Measurements from ENCODE around the gene TGFB1.
"Not testable (repeated sequence)": the region's sequence is repeated elsewhere in the genome, so short reads cannot be mapped to it uniquely, and the experiment has no call there.

Gene TGFB1

DNA sequence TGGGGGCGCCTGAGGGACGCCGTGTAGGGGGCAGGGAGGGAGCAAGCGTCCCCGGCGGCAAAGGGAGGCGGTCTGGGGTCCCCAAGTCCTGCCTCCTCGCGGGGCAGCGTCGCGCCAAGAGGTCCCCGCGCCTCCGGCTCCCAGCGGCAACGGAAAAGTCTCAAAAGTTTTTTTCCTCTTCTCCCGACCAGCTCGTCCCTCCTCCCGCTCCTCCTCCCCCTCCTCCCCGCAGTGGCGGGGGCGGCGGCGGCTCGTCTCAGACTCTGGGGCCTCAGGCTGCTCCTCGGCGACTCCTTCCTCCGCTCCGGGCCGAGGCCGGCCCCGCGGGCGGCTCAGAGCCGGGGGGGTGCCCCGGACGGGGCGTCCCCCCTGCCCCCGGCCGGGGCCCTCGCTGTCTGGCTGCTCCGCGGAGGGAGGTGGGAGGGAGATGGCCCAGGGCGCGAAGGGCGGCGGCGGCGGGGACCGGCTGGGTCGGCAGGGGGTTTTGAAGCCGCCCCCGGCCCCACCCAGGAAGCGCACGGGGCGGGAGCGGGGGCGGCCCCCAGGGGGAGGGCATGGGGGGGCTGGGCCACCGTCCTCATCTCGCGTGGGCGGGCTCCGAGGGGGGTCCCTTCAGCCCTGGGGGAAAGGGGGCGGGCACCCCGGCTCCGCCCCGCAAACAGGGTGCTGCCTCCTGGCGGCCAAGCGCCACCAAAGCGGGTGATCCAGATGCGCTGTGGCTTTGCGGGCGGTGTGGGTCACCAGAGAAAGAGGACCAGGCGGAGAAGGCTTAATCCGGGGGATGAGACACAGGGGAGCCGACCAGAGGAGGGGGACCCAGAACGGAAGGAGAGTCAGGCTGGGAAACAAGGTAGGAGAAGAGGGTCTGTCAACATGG, at the start of gene TGFB1:
Gene TGFB1, minus strand, starts transcription at position 457 of the 877 bp plus-strand sequence. CDS start 878 bp downstream, outside the sequence.
- peak; percentile 92 to 94 for DNase-seq

DNA sequence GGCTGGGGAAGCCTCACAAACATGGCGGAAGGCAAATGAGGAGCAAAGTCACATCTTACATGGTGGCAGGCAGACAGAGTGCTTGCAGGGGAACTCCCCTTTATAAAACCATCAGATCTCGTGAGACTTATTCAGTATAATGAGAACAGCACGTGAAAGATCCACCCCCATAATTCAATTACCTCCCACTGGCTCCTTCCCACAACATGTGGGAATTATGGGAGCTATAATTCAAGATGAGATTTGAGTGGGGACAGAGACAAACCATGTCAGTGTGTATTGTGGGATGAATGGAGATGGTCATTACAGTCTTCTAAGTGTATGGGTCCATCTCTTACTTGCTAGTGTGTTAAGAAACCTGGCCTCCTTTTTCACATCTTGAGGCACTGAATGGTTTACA, 48.3 kb upstream of the TGFB1 start:
- DNase-seq, result no peak

DNA sequence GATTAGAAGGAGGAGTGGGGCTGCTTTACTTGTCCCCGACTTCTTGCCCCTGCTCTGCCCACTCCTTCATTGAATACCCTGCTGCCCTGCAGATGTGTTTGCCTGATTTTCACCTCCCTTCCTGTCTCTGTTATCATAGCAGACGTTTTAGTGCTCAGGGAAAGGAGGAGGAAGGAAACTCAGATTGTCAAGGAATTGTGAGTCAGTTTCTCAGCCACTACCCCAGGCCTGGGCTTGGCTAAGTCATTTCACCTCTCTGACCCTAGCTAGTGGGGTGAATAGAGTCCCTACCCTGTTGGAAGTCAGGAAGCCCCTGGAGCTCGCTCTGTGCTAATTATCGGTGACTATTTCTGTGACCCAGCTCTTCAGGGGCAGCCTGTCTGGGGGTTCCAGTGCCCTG, 47.8 kb upstream of the TGFB1 start:
- DNase-seq, result no peak

DNA sequence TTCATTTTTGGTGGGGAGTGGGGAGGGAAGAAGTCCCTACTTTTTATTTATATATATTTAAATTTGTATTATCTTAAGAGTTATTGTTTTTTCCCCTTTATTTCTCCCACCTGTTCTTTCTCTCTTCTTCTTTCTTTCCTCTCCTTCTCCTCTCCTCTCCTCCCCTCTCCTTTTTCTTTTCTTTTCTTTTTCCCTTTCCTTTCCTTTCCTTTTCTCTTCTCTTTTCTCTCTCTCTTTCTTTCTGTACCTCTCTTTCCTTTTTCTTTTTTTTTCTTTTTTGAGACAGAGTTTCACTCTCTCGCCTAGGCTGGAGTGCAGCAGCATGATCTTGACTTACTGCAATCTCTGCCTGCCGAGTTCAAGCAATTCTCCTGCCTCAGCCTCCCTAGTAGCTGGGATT, 45.8 kb upstream of the TGFB1 start:
- DNase-seq, result no peak

DNA sequence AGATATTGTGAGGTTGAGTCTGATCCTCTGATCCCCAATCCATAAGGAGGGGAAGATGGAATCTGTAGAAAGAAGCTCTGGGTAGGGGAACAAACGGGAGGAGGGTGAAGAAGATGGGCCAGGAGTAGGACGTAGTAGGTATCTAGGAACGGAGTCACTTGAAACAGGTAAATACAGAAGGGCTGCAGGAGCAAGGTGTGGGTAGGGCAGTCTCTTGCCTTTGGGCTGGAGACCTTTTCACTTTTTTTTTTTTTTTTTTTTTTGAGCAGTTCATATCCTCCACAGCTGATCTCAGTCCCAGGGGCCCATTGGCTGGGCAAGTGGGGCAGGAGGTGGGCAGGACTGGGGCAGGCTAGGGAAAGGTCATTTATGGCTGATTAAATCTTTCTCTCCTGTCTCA, 45.4 kb upstream of the TGFB1 start:
- no peak for DNase-seq

DNA sequence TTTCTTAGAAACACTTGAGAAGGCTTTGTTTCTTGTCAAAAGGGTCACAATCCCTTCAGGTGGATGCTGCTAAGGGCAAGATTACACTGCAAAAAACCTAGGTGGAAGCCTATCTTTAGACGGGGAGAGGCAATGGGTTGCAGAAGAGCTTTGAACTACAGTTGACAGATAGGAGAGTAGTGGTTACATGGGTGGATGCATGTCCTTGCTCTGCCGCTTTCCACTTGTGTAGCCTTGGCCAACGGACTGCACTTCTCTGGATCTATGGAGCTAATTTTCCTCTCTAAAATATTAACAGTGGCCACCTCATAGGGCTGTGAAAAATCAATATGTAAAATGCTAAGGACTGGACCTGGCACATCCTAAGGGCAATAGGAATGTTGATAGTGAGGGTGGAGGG, 44.9 kb upstream of the TGFB1 start:
- DNase-seq, result no peak

DNA sequence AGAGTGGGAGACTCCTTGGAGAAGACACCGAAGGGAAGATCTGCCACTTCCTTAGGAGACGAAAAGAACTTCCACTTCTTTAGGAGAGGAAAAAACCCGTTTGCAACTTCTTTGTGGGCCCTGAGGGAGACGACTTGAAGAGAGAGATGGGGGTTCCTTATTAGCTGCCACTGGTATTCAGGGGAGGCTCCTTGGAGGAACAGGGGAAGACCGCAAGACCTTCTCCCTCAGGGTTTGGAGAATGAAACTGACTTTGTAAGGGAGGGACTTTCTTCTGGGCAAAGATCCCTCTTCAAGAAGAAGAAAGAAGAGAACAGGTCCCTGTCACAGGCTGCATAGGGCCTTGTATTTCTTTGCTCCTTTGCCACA, 44.3 kb upstream of the TGFB1 start:
- DNase-seq, result peak in 1 of 2 experiments; percentile 27

DNA sequence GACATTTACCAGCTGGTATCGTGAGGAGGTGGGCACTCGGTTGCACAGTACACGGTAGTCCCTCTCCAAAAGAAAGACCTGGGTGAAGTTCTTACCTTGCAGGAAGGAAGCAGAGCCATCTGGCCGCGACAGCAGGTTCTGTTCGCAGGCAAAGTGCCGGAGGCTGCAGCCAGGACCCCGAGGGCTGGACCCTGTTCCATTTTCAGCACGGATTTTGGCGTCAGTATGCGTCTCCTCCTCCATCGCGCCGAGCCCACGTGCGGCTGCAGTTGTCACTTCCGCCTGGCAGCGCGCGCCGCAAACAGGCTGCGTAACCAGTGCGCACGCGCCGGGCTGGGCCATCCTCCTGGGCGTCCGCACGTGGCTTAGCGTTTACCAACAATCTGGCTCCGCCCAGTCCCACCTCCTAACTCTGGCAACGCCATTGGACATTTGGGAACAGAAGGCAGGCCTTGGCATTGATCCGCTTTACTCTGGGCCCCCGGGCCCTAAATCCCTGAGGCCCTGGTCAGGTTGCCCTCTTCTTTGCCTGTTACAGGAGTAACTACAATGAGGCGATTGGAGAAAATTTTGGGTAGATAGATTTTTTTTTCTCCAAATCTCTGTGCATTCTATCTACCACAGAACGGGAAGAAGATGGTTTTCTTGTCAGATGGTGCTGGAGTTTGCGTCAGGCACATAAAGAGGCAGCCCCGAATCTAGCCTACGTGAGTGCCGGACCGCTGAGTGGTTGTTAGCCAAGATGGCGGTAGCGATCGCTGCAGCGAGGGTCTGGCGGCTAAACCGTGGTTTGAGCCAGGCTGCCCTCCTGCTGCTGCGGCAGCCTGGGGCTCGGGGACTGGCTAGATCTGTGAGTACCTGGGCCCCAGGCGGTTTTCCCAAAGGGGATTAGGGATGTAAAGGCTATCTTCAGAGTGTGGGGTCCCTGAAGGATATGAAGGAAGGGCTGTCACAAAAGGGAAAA, 43.6 kb upstream of the TGFB1 start, which contains the start of the genes BCKDHA and EXOSC5:
Gene BCKDHA, plus strand, starts transcription at position 733 of the 964 bp plus-strand sequence. Its CDS starts 10 bp downstream, at position 743.
Gene EXOSC5, minus strand, starts transcription at position 274 of the 964 bp plus-strand sequence. Its CDS starts 31 bp downstream, at position 243.
- DNase-seq, result peak; percentile 99

DNA sequence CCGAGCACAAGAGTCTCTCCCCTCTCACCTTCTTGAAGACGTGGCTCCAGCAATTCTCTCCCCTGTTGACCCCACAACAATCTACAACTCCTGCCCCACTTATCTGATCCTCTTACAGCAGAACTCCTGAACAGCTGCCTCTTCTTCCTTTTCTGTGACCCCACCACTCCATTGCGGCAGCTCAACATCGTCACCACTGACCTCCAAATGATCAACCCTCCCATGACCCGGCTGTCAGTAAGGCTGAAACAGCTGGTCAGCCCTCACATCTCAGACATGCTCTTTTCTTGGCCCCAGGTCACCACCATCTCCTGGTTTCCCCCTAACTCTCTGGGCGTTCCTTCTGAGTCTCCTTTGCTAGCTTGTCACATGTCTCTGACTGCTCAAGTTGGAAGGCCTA, 41.6 kb upstream of the TGFB1 start:
- no peak for DNase-seq

DNA sequence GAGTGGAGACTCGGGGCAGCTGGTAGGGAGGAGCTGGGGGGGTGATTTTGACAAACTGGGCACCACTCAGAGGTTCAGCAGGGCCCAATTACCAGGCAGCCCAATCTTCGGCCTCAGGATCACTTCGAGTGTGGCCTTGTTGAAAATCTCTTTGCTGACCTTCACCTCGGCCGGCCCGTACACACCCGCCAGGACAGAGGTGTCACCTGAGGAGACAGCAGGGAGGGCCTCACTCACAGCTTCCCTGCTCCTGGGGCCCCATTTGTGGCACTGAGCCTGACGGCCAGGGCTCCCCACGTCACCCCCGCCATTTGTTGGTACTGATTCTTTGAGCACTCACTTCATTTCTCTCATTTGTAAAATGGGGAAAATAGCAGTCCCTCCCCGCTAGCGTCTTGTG, 39.1 kb upstream of the TGFB1 start:
- DNase-seq, result no peak

DNA sequence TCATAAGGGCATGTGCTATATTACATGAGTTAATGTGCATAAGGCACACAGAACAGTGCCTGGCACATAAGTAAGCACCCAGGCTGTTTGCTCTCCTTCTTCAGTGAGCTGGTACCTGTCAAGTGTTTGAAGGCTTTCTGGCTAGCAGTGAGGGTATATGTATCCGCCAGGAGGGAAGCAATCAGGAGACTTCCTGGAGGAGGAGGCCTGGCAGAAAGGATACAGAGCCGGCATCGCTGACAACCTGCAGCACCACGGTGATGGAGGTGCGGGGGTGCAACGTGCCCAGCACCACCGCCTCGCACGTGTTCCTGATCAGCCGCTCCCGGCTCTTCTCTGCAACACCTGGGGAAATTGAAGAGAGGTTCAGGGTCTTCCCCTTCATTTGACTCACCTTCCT, 37.9 kb upstream of the TGFB1 start:
- no peak for DNase-seq

DNA sequence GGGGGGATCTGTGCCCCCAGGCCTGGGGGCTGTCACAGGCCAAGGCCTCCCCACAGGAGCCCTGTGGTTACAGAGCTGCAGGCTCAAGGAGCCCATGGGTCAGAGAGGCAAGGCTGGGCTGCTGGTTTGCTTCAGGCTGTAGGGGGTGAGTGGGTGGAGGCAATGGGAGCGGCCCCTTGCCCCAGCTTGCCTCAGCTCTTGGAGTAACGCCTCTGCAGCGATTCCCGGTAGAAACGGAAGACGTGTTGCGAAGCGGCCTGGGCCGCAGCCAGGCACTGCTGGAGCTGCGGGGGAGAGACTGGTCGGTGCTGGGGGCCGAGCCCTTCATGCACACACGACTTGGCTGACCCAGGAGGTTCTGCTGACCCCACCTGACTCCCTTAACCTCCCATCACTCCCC, 32.7 kb upstream of the TGFB1 start:
- no peak for DNase-seq

DNA sequence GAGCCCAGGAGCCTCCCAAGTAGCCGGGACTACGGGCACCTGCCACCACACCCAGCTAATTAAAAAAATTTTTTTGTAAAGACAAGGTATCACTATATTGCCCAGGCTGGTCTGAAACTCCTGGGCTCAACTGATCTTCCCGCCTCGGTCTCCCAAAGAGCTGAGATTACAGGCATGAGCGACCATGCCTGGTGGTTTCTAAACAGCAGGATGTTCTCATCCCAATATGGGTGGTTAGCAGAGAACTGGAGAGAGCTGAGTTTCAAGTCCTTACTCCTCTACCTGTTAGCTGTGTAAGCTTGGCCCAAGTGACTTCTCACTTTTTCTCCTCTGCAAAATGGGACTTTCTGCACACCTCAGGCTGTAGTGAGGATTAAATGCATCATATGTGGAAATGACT, 30.6 kb upstream of the TGFB1 start:
- DNase-seq, result no peak

DNA sequence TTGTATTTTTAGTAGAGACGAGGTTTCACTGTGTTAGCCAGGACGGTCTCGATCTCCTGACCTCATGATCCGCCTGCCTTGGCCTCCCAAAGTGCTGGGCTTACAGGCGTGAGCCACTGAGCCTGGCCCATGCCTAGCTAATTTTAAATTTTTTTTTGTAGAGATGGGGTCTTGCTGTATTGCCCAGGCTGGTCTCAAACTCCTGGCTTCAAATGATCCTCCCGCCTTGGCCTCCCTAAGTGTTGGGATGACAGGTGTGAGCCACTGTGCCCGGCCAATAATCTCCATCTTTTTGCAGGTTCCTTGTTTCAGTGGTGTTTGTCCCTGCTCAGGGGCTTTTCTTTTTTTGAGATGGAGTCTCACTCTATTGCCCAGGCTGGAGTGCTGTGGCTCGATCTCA, 27.8 kb upstream of the TGFB1 start:
- not testable (repeated sequence) for DNase-seq

DNA sequence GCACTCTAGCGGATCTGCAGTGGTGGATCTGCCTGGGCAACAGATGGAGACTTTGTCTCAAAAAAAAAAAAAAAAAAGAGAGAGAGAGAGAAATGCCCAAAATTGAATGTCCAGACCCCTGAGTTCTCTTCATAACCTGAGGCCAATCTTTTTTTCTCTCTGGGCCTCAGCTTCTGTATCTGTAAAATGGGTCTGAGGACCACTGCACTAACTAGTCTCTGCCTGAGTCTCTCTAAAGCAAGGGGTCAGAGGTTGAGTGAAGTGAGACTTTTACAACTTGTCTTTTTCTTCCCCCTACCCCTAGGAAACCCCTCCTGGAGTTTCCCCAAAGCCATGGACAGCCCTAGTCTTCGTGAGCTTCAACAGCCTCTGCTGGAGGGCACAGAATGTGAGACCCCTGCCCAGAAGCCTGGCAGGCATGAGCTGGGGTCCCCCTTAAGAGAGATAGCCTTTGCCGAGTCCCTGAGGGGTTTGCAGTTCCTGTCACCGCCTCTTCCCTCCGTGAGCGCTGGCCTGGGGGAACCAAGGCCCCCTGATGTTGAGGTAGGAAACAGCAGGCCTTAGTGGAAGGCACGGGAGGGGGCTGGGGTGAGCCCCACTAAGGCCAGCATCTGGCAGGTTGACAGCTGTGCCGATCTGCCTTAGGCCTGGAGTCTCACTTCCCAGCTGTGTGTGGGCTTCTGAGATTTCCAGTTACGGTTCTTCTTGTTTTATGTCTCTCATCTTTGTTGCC, 24.4 kb upstream of the TGFB1 start:
- peak in 1 of 2 experiments; percentile 42 for DNase-seq

DNA sequence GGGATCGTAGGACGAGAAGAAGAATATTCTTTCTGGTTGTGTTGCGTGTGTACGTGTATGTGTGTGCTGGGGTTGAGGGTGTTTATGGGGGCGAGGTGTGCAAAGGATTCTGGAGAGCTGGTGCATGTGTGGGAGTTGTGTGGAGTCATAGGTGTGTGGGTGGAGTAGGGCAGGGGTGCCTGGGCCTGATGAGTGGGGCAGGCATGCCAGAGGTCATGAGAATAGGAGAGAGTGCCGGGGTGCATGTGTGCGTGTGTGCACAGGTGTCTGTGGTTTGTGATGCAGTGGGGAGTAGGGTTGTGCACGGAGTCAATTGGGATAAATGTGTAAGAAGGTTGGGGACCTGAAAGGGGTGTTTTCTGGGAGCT, 23.3 kb upstream of the TGFB1 start:
- peak in 1 of 2 experiments; percentile 44 for DNase-seq

DNA sequence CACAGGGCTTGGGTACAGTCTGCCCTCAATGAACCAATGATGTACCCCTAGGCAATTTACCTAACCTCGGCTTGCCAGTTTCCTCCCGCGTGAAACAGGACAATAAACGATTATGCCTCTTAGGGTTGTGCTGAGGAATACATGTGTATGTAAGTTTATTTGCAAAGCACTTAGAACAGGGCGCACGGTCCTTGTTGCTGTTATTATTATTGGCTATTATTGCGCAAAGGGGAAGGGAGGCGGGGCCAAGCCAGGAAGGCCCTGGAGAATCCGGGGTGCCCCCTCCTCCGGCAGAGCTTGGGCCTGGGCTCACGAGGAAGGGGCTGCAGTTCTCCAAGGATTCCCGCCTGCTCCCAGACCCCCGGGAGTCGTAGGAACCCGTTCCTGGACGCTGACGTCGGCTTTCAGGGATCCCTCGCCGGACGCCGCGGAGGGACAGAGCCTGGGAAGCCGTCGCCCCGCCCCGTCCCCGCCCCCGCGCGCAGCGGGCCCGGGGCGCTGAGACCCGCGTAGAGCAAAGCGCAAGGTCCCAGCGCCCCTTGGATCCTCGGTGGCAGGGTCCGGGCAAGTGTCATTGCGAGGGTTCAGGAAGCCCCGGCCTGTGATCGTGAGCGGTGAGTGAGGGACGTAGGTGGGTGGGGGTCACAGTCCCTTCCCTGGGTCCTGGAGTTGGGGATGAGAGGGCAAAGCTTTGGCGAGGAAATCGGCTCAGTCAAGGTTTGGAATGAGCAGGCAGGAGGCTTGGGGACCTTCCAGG, 22.7 kb upstream of the TGFB1 start, which contains the start of gene TMEM91:
Gene TMEM91, plus strand, starts transcription at position 293 of the 757 bp plus-strand sequence. CDS start 1,777 bp downstream, outside the sequence.
- DNase-seq, result peak; percentile 41 to 46

DNA sequence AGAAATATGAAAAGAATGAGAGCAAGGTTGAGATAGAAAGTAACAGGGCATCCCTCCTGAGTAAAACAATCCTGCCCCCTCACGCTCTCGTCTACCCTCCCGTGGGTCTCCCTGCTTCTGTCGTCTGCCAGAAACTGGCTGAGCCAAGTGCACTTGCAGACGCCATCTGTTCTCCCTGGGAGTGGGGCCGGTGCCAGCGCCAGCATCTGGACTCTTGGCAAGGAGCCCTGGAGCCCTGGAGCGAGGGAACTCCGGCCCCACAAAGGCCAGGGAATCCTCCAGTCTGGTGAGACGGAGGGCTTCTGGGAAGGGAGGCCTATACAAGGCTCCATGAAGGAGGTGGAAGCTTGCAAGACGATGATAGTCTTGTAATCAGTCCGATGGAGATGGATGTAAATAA, 20.3 kb upstream of the TGFB1 start:
- no peak for DNase-seq

DNA sequence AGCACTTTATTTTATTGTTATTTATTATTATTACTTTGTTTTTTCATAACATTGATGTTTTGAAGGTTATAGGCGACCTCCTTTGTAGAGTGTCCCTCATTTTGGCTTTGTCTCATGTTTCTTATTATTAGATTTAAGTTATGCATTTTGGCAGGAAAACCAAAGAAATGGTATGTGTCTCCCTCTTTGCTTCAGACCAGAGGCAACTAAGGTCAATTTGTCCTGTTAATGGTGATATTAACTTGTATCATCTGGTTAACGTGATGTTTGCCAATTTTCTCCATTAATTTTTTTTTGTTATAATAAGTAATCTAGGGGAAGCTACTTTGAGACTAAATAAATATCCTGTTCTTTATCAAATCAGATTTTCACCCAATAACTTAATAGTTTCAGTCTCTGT, 18.8 kb upstream of the TGFB1 start:
- DNase-seq, result no peak

DNA sequence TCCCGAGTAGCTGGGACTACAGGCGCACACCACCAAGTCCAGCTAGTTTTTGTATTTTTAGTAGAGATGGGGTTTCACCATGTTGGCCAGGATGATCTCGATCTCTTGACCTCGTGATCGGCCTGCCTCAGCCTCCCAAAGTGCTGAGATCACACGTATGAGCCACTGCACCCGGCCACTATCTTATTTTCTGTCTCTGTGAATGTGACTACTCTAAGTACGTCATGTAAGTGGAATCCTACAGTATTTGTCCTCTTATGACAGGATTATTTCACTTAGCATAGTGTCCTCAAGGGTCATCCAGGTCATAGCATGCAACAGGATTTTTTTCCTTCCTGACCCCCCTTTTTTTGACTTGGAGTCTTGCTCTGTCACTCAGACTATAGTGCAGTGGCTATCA, 17.8 kb upstream of the TGFB1 start:
- no peak for DNase-seq

DNA sequence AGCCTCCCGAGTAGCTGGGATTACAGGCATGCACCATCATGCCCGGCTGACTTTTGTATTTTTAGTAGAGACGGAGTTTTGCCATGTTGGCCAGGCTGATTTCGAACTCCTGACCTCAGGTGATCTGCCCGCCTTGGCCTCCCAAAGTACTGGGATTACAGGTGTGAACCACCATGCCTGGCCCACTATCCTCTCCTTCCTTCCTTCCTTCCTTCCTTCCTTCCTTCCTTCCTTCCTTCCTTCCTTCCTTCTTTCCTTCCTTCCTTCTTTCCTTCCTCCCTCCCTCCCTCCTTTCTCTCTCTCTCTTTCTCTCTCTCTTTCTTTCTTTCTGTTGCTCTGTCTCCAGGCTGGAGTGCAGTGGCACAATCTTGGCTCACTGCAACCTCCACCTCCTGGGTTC, 17.4 kb upstream of the TGFB1 start:
- not testable (repeated sequence) for DNase-seq

DNA sequence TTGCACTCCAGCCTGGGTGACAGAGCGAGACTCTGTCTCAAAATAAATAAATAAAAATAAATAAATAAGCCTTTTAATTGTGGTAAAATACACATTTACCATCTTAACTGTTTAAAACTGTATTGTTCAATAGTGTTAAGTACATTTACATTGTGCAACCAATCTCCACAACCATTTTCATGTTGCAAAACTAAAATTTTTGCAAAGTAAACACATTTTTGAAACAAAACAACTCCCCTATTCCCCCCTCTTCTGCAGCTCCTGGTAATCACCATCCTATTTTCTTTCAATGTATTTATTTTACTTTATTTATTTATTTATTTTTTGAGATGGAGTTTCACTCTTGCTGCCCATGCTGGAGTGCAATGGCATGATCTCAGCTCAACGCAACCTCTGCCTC, 16.0 kb upstream of the TGFB1 start:
- no peak for DNase-seq
